ENCODE measurements around the gene NSFL1C.

Gene NSFL1C

DNA sequence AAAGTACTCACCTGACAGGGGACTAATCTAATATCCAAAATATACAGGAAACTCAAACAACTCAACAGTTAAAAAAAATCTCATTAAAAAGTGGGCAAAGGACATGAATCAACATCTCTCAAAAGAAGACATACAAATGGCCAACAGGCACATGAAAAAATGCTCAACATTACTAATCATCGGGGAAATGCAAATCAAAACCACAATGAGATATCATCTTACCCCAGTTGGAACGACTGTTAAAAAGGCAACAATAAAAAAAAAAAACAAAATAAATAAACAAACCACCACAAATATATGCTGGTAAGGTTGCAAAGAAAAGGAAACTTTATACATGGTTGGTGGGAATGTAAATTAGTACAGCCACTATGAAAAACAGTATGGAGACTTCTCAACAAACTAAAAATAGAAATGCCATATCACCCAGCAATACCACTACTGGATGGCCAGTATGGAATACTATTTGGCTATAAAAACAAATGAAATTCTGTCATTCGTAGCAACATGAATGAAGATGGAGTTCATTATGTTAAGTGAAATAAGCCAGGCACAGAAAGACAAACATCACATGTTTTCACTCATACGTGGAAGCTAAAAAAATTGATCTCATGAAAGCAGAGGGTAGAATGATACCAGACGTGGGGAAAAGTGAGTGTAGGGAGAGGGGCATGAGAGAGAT, 17.9 kb upstream of the NSFL1C start:
- no peak for DNase-seq (ENCODE audit: low read depth in 2 of 2, low spot score in 1 of 2)

DNA sequence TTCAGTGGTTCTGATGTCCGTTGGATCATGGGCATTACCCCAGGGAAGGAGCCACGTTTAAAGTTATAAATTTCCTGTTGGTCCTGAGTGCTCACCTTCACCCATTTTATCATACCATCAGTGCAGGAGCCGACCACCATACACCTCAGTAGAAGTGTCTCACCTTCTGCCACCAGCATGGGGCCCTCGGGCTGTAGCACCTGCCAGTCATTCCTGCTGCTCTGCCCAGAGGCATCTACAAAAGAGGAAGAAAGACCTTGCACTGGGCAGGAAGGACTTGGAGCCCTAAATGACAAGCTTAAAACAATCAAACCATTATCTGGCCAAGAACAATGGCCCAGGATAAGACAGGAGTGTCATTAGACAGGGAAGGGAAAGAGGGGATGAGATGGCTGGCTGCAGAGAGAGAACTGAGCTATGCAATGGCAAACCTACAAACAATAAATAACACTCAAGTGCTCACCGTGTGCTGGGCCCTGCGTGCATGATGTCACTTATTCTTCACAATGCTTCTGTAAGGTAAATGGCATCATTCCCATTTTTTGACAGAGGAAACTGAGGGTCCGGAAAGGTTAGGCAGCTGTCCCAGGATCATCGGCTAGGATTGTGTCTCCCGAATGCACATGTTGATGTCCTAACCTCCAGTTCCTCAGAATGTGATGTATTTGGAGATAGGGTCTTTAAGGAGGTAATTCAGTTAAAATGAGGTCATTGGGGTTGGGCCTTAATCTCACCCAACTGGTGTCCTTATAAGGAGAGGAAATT, 13.4 kb upstream of the NSFL1C start:
- no peak for DNase-seq (ENCODE audit: low read depth in 2 of 2, low spot score in 1 of 2)

DNA sequence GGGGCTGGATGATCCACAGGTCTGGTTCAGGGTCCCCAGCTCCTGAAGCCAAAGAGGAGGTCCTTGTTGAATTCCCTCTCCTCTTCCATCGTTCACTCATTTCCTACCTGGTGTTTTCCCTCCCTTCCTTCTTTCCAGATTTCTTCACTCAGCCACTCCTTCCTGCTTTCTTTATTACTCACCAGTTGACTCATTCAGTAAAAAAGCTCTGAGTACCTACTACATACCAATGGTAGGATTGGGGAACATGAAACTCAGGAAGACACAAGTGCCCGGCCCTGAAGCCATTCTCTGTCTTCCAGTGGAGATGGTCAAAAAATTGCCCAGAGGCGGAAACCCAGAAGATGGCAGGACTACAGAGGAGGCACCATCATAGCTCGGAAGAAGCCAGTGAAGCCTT, 11.9 kb upstream of the NSFL1C start:
- no peak for DNase-seq (ENCODE audit: low read depth in 2 of 2, low spot score in 1 of 2)

DNA sequence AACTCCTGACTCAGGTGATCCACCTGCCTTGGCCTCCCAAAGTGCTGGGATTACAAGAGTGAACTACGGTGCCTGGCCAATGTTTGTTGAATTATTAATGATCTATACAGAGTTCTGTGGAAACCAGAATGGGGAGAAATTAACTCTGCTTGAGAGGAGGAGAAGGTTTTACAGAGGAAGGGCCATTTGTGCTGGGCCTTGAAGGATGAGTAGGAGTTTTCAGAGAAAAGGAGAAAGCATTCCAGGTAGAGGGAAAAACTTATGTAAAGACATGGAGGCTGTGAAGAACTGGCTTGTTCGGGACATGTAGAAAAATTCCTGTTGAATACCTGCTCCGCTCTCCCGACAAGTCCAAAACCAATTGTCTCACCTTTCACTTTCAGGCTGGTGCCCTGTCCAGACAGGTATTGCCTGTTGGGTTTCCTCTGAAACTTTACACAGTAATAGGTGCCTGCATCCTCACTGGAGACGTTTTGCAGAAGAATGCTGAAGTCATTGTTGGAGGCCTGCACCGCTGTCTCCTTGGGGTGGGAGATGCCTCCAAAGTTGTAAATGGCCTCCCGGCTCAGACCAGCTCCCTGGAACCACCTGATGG, 11.3 kb upstream of the NSFL1C start:
- DNase-seq (ENCODE audit: low read depth in 2 of 2, low spot score in 1 of 2), result no peak

DNA sequence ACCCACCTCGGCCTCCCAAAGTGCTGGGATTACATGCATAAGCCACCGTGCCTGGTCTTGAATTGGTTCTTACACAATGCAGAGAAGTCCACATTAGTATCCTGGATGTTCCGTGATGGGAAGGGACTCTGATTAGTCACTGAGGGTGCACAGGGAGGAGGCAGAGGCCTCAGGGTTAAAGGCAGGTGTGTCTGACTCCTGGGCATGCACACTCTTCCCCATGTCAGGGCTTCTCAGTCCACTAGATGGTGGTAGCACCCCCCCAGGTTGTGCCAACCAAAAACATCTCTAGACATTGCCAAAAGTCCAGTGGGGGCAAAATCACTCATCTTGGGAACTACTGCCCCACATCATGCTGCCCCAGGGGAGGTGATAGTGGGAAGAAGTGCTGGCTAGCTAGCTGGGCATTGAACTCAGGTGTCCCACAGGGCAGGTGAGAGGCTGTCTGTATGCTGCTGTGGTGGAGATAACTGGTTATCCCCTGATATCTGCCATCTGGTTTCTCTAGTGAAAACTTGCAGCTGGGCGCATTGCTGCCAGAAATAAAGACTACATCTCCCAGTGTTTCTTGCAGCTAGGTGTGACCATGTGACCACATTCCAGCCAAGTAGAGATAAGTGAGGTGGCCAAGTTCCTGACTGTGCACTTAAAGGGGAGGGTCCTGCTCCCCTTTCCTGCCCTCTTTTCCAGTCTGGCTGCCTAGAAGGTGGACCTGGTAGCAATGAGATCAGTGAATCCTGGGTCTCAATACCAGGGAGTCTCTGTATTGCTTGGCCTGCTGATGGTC, 8.4 kb upstream of the NSFL1C start:
- DNase-seq (ENCODE audit: low read depth in 2 of 2, low spot score in 1 of 2), result no peak

DNA sequence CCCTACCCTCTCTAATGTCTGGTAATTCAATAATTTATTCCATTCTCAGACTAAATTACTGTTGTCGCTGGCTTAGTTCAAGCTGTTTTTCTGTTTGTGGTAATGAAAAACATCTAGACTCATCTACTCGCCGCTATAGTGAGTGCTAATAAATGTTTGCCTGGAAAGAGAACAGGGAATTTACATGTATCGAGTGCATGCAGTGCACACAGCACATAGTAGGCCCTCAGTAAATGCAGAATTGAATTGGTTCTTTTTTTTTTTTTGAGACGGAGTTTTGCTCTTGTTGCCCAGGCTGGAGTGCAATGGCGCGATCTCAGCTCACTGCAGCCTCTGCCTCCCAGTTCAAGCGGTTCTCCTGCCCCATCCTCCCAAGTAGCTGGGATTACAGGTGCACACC, 7.7 kb upstream of the NSFL1C start:
- no peak for DNase-seq (ENCODE audit: low read depth in 2 of 2, low spot score in 1 of 2)

DNA sequence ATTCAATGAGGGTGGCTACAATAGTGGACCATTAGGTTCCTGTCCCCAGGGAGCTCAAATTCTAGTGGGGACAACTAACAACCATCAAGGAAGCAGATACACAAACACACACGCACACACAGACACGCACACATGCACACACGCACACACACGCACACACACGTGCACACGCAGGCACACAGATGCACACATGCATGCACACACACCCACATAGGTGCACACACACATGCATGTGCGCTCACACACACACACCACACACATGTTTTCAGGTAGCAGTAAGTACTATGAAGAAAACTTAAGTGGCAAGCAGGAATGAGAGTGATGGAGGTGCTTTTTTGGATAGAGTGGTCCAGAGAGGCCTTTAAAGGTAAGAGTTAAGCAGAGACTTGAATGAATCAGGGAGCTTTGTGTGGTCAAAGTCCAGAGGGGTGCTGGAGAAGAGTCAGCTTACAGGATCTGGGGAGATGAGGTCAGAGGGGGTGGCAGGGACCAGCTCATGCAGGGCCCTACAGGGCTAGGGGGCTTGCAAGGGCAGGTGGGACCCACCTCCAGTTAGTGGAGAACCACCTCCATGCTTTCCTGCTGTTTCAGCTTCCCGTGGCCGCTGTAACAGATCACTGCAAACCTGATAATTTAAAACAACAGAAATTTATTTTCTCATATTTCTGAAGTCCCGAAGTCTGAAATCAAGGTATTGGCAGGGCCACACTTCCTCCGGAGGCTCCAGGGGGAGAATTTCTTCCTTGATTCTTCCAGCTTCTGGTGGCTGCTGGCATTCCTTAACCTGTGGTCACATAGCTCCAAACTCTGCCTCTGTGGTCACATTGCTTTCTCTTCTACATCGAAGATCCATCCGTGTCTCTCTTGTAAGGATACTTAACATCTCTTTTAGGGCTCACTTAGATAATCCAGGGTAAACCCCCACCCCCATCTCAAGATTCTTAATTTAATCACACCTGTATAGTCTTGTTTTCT, 6.9 kb upstream of the NSFL1C start:
- DNase-seq (ENCODE audit: low read depth in 2 of 2, low spot score in 1 of 2), result no peak

DNA sequence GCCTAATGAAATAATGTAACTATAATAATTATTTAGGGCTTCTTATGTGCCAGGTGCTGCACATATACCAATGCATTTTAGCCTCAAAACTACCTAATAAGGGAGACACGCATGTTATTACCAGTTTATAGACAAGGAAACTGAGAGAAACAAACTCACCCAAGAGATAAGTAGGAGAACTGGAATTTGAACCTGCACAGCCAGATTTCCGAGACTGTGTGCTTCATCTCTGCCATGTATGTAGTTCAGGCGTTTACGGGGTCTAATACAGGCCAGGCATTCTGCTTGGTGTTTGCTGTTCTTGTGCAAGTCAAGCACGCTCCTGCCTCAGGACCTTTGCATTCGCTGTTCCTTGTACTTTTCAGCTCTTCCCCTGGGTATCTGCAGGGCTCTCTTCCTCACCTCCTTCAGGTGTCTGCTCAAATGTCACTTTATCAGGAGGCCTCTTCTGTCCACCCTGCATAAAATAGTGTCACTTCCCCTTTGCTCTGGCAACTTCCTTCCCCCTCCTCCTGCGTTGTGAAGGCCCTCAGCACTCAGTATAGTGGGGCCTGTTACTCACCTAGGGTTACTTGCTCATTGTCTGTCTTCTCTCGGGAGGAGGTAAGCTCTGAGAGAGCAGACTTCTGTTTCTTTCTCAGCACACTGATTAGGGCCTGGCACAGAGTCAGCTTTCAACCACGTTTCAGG, 6.1 kb upstream of the NSFL1C start:
- no peak for DNase-seq (ENCODE audit: low read depth in 2 of 2, low spot score in 1 of 2)

DNA sequence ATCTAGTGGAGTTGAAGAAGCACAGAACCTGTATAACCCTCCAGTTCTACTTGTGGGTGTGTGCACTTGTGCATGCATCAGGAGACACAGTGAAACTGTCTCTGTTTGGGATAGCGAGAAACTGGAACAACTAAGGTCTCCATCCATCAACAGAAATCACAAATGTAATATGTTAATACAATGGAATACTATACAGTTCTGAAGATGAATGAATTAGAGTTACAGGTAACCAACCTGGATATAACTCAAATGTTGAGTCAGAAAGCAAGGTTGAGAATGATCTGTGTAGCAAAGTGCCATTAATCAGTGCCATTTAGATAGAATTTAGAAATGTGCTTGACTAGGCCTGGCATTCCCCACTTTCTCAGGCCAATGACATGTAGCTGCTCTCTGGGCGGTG, 4.6 kb upstream of the NSFL1C start:
- DNase-seq (ENCODE audit: low read depth in 2 of 2, low spot score in 1 of 2), result no peak

DNA sequence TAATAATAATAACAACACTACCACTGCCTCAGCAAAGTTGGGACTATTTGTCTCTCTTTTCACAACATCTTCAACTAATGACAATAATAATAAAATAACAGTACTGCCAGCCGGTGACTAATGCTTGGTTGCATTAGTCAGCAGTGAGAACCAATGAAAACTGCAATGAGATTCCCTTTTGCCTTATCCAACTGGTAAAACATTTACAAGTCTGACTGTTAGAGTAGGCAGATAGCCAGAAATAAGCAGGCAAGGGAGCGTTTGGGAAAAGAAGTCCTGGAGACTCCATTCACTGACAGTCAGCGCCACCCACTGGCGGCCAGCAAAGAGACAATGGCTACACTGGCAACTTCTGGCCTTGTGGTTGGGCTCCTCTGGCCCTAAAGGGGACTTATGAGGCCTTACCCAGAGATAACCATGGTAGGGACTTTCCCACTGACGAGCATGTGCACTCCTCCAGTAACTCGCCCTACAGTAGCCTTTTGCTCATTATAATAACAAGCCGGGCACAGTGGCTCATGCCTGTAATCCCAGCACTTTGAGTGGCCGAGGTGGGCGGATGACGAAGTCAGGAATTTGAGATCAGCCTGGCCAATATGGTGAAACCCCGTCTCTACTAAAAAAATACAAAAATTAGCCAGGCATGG, 3.4 kb upstream of the NSFL1C start:
- DNase-seq (ENCODE audit: low read depth in 2 of 2, low spot score in 1 of 2), result no peak

DNA sequence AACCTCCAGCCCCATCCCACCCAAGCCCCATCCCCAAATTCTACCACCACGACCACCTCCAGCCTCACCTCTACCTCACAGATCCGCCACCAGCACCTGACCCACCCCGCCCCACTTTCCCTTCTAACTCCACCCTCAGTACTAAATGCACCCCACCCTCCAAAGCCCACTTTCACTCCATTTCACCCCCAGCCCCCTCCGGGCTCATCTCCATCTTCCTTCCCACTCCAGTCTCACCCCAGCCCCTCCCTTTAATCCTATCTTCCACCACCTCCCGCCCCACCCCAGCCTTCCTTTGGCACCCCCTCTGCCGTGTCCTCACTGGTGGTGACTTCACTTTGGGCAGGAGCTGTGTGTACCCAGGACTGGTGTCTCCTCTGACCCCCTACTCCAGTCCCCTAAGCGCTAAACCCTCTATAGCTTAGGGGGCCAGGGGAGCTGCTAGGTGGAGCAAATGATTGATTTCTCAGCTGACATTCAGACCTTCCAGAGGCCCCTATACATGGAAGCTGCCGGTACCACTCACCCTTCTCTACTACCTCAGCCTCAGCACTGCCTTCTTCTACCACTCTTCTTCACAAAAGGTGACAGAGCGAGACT, 2.8 kb upstream of the NSFL1C start:
- no peak for DNase-seq (ENCODE audit: low read depth in 2 of 2, low spot score in 1 of 2)

DNA sequence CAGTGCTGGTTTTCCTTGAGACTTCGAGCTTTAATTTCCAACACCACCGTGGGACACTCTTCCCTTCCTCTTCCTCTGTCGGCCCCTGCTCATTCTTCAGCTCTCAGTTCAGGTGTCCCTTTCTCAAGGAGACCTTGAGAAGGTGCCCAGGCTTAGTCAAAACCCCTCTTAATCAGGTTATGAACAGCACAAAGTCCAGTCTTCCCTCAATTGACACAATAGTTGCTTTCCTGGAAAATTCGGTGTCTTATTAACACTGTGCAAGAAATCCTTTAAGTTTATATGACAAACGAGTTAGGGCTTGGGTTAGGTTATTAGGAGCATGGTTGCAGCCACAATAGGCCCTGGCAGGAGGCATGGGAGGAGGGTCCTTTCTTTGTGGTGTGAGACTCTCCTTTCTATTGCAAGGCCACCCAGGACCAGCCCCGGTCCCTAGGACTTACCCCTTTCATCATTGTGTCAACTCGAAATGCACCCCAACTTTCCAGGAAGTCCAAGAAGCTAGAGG, 1.5 kb upstream of the NSFL1C start:
- no peak for DNase-seq (ENCODE audit: low read depth in 2 of 2, low spot score in 1 of 2)

DNA sequence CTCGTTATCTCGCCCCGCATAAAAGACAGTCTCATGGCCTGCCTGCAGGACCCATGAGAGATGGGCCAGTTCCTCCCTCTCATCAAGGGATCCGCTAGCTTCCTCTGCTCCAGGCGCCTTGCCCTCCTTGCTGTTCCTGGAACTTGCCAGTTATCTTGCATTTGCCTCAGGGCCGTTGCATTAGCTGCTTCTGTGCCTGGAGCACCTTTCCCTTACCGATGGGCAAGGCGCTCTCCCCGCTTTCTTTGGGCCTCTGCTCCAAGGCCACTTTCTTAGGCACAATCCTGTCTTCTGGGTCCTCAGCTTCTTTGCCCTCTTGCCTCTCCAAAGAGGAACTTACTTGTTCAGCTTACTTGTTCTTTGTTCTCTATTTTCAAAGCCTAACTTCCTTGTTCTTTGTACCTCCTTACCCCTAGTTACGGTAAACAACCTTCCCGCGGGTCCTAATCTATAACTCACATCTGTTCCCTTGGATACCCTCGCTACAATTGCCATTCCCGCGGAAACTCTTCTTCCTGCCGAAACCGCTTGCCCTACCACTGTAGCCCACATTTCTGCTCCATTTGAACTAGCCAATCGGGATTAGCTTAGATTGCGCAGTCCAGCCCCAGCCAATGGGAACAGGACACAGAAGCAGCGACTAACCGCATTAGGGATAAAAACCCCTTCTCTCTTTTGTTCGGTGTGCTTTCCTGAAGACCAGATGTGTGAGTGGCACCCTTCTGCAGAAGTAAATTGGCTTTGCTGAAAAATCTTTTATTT, 887 bp upstream of the NSFL1C start:
- DNase-seq (ENCODE audit: low read depth in 2 of 2, low spot score in 1 of 2), result no peak

DNA sequence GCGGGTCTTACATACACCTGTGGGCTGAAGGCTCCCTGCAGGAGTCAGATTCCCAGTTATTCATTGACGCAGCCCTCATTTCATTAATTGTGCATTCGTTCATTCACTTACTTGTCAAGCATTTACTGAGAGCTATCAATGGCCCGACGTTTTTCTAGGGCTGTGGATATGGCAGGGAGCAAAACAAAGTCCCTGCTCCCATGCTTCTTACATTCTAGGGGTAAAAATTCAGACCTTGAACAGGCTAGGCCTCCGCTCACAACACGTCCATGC, 369 bp upstream of the NSFL1C start:
- DNase-seq (ENCODE audit: low read depth in 2 of 2, low spot score in 1 of 2), result no peak

DNA sequence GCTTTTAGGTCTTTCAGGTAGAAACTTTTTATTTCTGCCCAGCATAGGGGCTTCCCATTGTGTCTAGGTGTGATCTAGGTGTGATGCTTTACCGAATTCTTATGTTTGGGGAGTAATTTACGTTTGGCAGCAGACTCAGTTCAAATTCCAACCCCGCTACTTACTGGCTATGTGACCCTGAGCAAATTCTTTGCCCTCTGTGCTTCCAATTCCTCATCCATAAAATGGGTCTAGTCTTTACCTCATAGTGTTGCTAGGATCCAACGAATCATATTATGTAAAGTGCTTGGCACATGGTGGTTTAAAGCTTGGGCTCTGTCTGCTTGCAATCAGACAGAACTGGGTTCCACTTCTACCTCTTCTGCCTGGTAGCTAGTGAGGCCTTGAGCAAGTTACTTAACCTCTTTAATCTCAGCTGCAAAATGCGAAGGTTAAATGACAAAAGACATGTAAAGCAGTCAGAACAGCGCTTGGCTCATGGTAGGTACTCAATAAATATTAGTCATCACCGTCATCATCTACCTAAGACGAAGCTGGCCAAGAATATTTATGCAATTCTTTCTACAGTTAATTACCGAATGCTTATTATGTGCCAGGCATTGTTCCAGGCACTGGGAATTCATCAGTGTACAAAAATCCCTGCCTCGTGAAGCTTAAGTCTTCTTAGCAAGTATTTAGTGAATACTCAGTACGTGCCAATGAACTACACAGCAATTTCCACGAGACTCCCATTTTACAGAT, 1.0 kb downstream of the NSFL1C start:
- no peak for DNase-seq (ENCODE audit: low read depth in 2 of 2, low spot score in 1 of 2)

DNA sequence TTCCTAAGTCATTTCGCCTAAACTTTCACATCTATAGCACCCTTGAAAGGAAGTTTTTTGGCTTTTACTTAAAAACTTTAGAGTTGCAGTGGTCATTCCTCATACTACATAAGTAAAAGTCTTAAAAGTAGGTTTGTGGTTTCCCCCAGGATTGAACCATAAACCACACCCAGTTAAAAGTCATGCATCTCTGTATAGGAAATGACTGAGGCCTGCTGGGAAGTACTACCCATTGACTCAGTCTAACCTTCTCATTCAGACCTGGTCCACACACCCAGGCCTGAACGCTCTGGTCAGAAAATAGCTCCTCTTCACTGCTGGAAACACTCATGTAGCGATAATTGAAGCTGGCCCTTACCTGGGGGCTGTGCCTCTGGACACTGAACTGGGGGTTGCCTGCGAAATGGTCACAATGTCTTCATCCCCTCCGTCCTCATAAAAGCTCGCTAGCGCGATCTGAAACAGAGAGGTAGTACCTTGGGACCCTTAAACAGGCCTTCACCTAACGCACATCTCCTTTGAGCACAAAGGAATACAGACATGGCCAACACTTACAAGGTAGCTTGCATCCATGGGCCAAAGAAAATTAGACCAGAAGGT, 2.6 kb downstream of the NSFL1C start:
- no peak for DNase-seq (ENCODE audit: low read depth in 2 of 2, low spot score in 1 of 2)

DNA sequence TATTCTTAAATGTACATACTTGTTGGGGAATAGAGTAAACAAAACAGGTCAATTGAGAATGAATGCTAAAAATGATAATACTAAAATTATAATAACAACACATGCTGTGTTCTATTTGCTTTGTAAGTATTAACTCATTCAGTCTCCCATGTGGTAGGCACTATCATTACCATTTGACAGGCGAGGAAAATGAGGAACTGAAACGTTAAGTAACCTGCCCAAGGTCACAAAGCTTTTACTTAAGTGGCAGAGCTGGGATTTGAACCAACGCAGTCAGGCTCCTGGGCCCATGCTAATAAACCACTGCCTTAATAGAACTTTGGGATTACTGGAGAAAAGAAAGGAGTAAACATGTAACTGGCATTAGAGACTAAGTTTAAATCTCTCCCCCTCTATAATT, 3.8 kb downstream of the NSFL1C start:
- DNase-seq (ENCODE audit: low read depth in 2 of 2, low spot score in 1 of 2), result no peak

All from stimulated activated CD8-positive, alpha-beta memory T cell treated with anti-CD3 and anti-CD28 coated beads, Interleukin-4, amount 100 ng/mL, for 1 hour (primary cell).